ENCODE results near the gene PEF1. TPM values are rescaled to one million over a fixed set of nuclear protein-coding genes. Genes with fewer than 3 reads are reported as not detected.

Gene PEF1
- total RNA-seq, 1 experiment from 2014 or later = 40.3 TPM

- peaks cover 4% of the 10 kb centered on the region for H3K27me3 Mint-ChIP-seq (ENCODE audit: low read depth)
- no peaks in the 10 kb centered on the region for H3K27me3 ChIP-seq (ENCODE audit: insufficient read depth, low read length)
- H3K79me2 ChIP-seq (ENCODE audit: insufficient read depth, low read length) = no peaks in the 10 kb centered on the region
- H3K18ac ChIP-seq (ENCODE audit: insufficient read length, low read depth, low read length) = no peak overlapping the region
- H3K4me1 Mint-ChIP-seq = peaks cover 28 to 36% of the 10 kb centered on the region in 2 experiments
- H2BK120ac ChIP-seq (ENCODE audit: low read depth, low read length, poor library complexity, severe bottlenecking) = no peak overlapping the region
- no peak overlapping the region for H3K27ac ChIP-seq (ENCODE audit: insufficient read length, low read depth, low read length)
- no peaks in the 10 kb centered on the region for H3K23me2 ChIP-seq (ENCODE audit: insufficient read length, low read depth, low read length, poor library complexity, severe bottlenecking)
- H3K4me1 ChIP-seq (ENCODE audit: insufficient read depth, low read length) = peaks cover 10% of the 10 kb centered on the region; the same call in 1 of the 2 replicates
- no peak overlapping the region for H3K9ac ChIP-seq (ENCODE audit: extremely low read depth, insufficient read length, low read length)
- no peak overlapping the region for H3T11ph ChIP-seq (ENCODE audit: low read length)
- no peak overlapping the region for H2BK12ac ChIP-seq (ENCODE audit: insufficient read length, low read depth, low read length)
- no peak for DNase-seq
- H3K79me1 ChIP-seq (ENCODE audit: insufficient read depth, low read depth, low read length, poor library complexity, severe bottlenecking) = no peaks in the 10 kb centered on the region
- no peak overlapping the region for H3K23ac ChIP-seq (ENCODE audit: insufficient read length, low read depth, low read length)
- H3K9me3 ChIP-seq (ENCODE audit: control insufficient read depth, low read depth, low read length) = no peaks in the 10 kb centered on the region
- H4K5ac ChIP-seq (ENCODE audit: insufficient read length, low read depth, low read length) = no peak overlapping the region
- peak overlapping the region in 1 of 2 experiments; percentile 68; a peak in 1 of 5 replicates for H3K4me3 Mint-ChIP-seq
- no peak for TF ChIP-seq CTCF (conservative IDR thresholded peaks at IDR 0.05)
- no peaks in the 10 kb centered on the region for H4K20me1 ChIP-seq (ENCODE audit: control insufficient read depth, insufficient read depth, insufficient read length)
- H3K9me3 Mint-ChIP-seq = no peaks in the 10 kb centered on the region
- H3K4ac ChIP-seq (ENCODE audit: low read depth, low read length) = no peak overlapping the region
- no CpG with 5 or more reads among the region's 5 CpGs for WGBS (ENCODE audit: extremely low coverage, insufficient read length, low lambda C conversion rate)
- H4K91ac ChIP-seq (ENCODE audit: insufficient read length, low read depth, low read length) = no peak overlapping the region
- H3K36me3 Mint-ChIP-seq (ENCODE audit: insufficient read depth in 1 of 3, low read depth in 3 of 3) = no peaks in the 10 kb centered on the region
- no peak overlapping the region for H3K56ac ChIP-seq (ENCODE audit: insufficient read length, low read depth, low read length)
- H2AK5ac ChIP-seq (ENCODE audit: insufficient read length, low read length) = no peak overlapping the region
- H3K4me2 ChIP-seq (ENCODE audit: insufficient read depth, insufficient read length, low read length) = no peak overlapping the region
- H2BK20ac ChIP-seq (ENCODE audit: low read depth, low read length, poor library complexity, severe bottlenecking) = no peak overlapping the region
- no peak overlapping the region for H2AFZ ChIP-seq (ENCODE audit: low read length)
- H3K14ac ChIP-seq (ENCODE audit: insufficient read depth, low read length) = no peak overlapping the region
- H2BK5ac ChIP-seq (ENCODE audit: insufficient read length, low read length) = no peak overlapping the region
- no peak overlapping the region for H3K27ac Mint-ChIP-seq
- no peak overlapping the region for H2BK15ac ChIP-seq (ENCODE audit: low read depth, low read length)
- H4K8ac ChIP-seq (replicated peaks; ENCODE audit: insufficient read length, low read depth, low read length) = no peak overlapping the region
Observed at GRCh38 chr1:31580513-31580870, 64.2 kb downstream of the PEF1 start.

Other genes starting within 250 kb of the PEF1 start
- 14.1 and 14.7 TPM in 2 replicates for gene SERINC2, start 231.7 kb downstream of the PEF1 start, total RNA-seq (2021)
- 2.5 TPM in 2 replicates for gene TINAGL1, start 68.4 kb downstream of the PEF1 start, total RNA-seq (2021)
- not detected in 2 replicates for gene HCRTR1, start 27.2 kb downstream of the PEF1 start, total RNA-seq (2021)
- 6.2 and 6.5 TPM in 2 replicates for gene COL16A1, start 59.1 kb upstream of the PEF1 start, total RNA-seq (2021)
- 10.7 and 10.9 TPM in 2 replicates for gene ADGRB2, start 119.5 kb upstream of the PEF1 start, total RNA-seq (2021)
- 1.5 and 2.7 TPM in 2 replicates for gene SPOCD1, start 171.1 kb upstream of the PEF1 start, total RNA-seq (2021)